ENCODE results near the gene ABHD5. TPM values are rescaled to one million over a fixed set of nuclear protein-coding genes. Genes with fewer than 3 reads are reported as not detected.
A peak's percentile ranks its signal among the peaks of the same experiment; 100 is the strongest.

The ABHD5 gene
- total and polyA plus RNA-seq, 12 donors = 6.1 to 43.4 (median 21.9) TPM

DNA sequence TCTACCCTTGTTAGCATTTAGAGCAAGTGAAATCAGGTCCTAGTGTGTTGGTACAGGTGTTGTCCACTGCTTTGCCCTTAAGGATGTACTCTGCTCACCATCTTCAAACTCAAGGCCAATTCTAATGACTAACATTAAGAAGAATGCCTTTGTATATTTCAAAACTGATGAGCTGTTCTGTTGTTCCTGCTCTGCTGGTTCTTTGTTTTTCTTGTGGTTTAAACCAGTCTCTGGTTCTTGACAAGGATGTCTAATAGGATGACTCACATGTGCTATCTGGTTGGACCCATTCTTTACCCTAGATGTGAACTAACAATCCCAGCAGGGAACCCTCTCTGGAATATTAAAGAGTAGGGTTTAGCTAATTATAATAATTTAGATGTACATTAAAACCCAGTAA is 17.3 kb downstream of the ABHD5 start:
- no peak overlapping the region for H3K27ac ChIP-seq
- no peaks in the 10 kb centered on the region for H3K27me3 ChIP-seq
- peaks cover 0 to 15% of the 10 kb centered on the region in 2 donors for H3K36me3 ChIP-seq (replicated peaks in 1 of 2)
- peaks cover 4% of the 10 kb centered on the region in 2 donors for H3K4me1 ChIP-seq (replicated peaks in 1 of 2)
- intact Hi-C loops (cut with DNase I) = no loop called here
- TF ChIP-seq POLR2A (IDR thresholded peaks at IDR 0.05) = no peak
- TF ChIP-seq, protein P1, sequence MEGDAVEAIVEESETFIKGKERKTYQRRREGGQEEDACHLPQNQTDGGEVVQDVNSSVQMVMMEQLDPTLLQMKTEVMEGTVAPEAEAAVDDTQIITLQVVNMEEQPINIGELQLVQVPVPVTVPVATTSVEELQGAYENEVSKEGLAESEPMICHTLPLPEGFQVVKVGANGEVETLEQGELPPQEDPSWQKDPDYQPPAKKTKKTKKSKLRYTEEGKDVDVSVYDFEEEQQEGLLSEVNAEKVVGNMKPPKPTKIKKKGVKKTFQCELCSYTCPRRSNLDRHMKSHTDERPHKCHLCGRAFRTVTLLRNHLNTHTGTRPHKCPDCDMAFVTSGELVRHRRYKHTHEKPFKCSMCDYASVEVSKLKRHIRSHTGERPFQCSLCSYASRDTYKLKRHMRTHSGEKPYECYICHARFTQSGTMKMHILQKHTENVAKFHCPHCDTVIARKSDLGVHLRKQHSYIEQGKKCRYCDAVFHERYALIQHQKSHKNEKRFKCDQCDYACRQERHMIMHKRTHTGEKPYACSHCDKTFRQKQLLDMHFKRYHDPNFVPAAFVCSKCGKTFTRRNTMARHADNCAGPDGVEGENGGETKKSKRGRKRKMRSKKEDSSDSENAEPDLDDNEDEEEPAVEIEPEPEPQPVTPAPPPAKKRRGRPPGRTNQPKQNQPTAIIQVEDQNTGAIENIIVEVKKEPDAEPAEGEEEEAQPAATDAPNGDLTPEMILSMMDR (IDR thresholded peaks at IDR 0.05) = no peak
- no peak for DNase-seq
- no peaks in the 10 kb centered on the region for H3K9me3 ChIP-seq (replicated peaks in 1 of 3)
- no peak overlapping the region for H3K4me3 ChIP-seq

DNA sequence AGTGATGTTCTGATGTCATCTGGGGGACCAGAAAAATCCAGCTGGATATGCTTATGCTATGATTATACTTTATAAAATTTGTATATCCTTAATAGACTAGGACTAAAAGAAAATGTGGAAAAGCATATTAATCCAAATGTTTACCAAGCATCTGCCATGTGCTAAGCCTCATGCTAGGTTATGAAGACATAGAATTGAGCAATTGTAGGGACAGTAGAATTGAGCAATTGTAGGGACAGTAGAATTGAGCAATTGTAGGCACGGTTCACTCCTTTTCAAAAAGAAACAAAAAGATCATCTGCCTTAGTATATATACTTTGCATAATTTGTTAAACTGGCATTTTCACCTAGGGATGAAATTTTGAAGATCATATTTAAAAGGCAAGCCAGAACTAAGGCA is 18.3 kb downstream of the ABHD5 start:
- Histone ChIP-seq H3K36me3 (replicated peaks in 1 of 2) (peaks cover 0 to 15% of the 10 kb centered on the region in 2 donors), H3K4me3 (no peak overlapping the region), H3K27ac (no peak overlapping the region), H3K9me3 (replicated peaks in 1 of 3) (no peaks in the 10 kb centered on the region), H3K27me3 (no peaks in the 10 kb centered on the region), H3K4me1 (replicated peaks in 1 of 2) (peaks cover 4% of the 10 kb centered on the region in 2 donors)
- peak in 1 of 7 donors; percentile 21 for DNase-seq
- 24 to 42% (median 29%) methylated on average over 1 of the region's 1 CpG for WGBS, 4 donors
- intact Hi-C loops (cut with DNase I) = no loop called here
- TF ChIP-seq POLR2A (IDR thresholded peaks at IDR 0.05) = no peak

DNA sequence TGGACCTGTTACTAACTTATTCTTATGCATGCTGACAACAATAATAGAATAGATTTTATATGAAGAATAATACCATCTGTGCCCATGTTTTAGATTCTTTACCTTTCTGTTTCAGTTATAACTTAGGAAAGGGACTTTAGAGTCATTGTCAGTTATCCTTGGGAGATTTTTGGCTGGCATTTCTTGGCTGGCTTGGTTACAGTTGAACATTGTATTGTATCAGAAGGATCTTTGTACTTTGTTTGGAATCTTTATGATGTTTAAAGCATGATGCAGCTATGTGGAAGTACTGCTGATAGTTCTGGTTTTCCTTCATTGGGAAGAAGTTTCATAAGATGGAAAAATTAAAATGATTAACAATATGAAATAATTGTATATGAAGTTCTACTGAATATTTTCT is 19.9 kb downstream of the ABHD5 start:
- H3K27me3 ChIP-seq = no peaks in the 10 kb centered on the region
- H3K27ac ChIP-seq = no peak overlapping the region
- DNase-seq = no peak
- peaks cover 0 to 15% of the 10 kb centered on the region in 2 donors for H3K36me3 ChIP-seq (replicated peaks in 1 of 2)
- intact Hi-C loops (cut with DNase I) = no loop called here
- TF ChIP-seq, protein P1 (IDR thresholded peaks at IDR 0.05) = no peak
- TF ChIP-seq POLR2A (IDR thresholded peaks at IDR 0.05) = no peak
- H3K4me1 ChIP-seq (replicated peaks in 1 of 2) = peaks cover 0 to 4% of the 10 kb centered on the region in 2 donors
- H3K9me3 ChIP-seq (replicated peaks in 1 of 3) = no peaks in the 10 kb centered on the region
- no peak overlapping the region for H3K4me3 ChIP-seq

DNA sequence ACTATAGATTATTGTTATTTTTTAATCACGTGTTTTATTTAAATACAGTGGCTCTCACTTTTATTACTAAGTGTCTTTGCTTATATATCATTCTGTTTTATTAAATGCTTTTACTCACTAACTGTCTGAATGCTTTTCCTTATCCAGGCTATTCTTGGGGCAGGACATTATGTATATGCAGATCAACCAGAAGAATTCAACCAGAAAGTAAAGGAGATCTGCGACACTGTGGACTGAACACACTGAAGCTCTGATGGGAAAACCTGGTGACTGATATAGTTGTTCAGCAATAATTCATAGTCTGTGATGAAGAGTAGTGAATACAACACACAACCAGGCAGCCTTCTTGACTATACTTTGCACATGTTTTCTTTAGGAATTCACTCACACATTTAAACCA is 27.6 kb downstream of the ABHD5 start:
- H3K36me3 ChIP-seq (replicated peaks in 1 of 2) = peaks cover 0 to 4% of the 10 kb centered on the region in 2 donors
- TF ChIP-seq POLR2A (IDR thresholded peaks at IDR 0.05) = no peak
- TF ChIP-seq, protein P1 (IDR thresholded peaks at IDR 0.05) = no peak
- intact Hi-C loops (cut with DNase I) = no loop called here
- H3K27ac ChIP-seq = no peak overlapping the region
- H3K9me3 ChIP-seq (replicated peaks in 1 of 3) = no peaks in the 10 kb centered on the region
- WGBS, 4 donors = 94 to 98% (median 96%) methylated on average over 2 of the region's 2 CpGs
- no peak overlapping the region for H3K4me3 ChIP-seq
- peaks cover 0 to 10% of the 10 kb centered on the region in 2 donors for H3K4me1 ChIP-seq (replicated peaks in 1 of 2)
- no peak for DNase-seq
- no peaks in the 10 kb centered on the region for H3K27me3 ChIP-seq

DNA sequence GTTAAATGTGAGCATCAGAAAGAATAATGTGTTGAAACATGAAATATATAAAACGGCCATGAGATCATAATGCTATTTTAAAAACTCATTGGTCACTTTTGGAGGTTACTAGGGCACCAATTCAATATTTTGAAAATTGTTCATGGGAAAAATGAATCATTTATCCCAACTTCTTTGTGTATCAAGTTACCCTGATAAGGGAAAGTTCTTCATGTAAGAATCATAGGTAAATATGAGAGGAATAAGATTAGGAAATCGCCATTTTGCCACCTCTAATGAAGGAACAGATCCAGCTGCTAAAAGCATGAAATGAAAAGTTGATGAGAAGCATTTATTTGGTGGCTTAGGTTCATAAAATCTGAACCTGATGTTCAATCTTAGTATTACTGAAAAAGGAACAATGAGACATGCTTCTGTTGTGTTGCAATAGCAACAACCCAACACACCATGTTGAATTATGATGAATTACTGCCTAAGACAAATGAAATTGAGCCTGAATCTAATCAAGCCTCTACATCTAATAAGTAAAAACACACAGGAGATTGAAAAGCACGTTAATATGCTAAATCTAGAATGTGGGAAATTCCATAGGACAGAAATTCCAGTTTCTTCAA is 32.5 kb downstream of the ABHD5 start:
- TF ChIP-seq, protein P1 (IDR thresholded peaks at IDR 0.05) = no peak
- no peak for TF ChIP-seq POLR2A (IDR thresholded peaks at IDR 0.05)
- WGBS, 4 donors = 51 to 61% (median 54%) methylated on average over 3 of the region's 3 CpGs
- Histone ChIP-seq H3K4me3 (no peak overlapping the region), H3K27me3 (no peaks in the 10 kb centered on the region), H3K27ac (peak overlapping the region in 2 of 5 donors; percentile 42 to 52), H3K9me3 (replicated peaks in 1 of 3) (no peaks in the 10 kb centered on the region), H3K36me3 (replicated peaks in 1 of 2) (peaks cover 0 to 4% of the 10 kb centered on the region in 2 donors), H3K4me1 (replicated peaks in 1 of 2) (peaks cover 0 to 12% of the 10 kb centered on the region in 2 donors)
- intact Hi-C loops (cut with DNase I) = no loop called here
- no peak for DNase-seq
